ENCODE measurements around the gene PI3.

Gene PI3

GRCh38 chr20:45187693-45188092 lies 13.0 kb downstream of the PI3 start:
- no peak for DNase-seq (ENCODE audit: low spot score)

DNA sequence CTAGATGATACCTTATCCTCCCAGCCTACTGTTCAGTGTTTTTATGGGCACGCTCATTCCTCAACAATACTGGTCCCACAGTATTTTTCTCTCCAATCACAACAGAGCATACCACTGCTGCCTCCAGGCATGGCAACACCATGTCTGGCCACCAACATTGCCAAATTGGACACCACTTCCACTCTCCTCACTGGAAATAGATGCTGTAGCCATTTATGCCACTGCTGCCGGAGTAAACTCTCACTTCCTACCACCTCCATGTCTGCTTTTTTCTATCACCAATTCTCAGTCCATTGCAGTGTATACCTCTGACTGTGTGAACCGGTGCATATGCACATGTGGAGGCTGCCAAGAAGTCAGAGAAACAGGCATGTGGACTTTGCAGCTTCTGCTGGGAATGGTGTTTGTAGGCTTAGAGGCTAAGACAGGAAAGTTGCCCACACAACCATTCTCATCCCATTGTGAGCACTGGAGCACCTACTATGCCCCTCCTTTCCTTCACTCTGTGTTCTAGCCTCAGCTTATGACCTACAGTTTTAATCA lies 14.4 kb downstream of the PI3 start:
- DNase-seq (ENCODE audit: low spot score), result no peak

GRCh38 chr20:45189861-45190260 lies 15.2 kb downstream of the PI3 start:
- DNase-seq (ENCODE audit: low spot score), result no peak

DNA sequence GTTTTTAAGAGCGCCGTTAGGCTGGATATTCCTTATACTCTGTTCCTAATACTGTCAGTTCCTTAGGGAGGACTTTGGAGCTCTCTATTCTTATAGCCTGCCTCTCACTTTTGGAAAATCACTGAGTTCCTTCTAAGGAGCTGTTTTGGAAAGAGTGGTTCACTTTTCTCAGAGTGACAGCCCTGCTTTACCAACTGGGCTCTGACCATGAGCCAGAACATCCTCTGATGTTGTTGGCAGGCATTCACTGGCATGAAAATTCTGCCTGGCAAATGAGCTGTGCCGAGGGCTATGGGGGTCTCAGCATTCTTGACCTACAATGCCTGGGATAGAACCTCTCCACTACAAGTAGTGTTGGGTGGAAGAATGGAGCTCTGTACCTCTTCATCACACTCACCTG lies 17.2 kb downstream of the PI3 start:
- no peak for DNase-seq (ENCODE audit: low spot score)

- no peak for DNase-seq (ENCODE audit: low spot score)
Measured at GRCh38 chr20:45193331-45193730, 18.6 kb downstream of the PI3 start.

GRCh38 chr20:45206725-45207124 lies 32.0 kb downstream of the PI3 start, which contains the start of gene SEMG1:
SEMG1 (plus strand) TSS chr20:45207033; CDS start chr20:45207054, 21 bp downstream.
- no peak for DNase-seq (ENCODE audit: low spot score)

DNA sequence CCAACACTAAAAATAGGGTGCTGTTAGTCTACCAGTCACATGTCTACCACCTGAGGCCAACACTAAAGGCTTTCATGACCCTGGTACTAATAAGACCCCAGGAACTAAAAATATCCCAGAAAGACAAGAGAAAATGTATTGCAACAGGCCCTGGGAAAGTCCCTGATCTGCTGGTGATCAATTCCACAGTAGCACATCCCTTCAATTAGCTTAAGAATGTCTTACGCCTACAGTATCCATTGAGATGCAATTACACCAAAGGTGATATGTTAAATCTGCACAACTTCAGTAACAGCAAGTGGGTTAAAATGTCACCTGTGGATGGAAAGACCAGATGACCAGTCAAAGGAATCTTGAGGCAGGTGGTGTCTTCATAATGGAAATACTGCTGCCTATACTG lies 35.2 kb downstream of the PI3 start:
- DNase-seq (ENCODE audit: low spot score), result no peak

- no peak for DNase-seq (ENCODE audit: low spot score)
Measured at GRCh38 chr20:45211569-45212474, 37.1 kb downstream of the PI3 start.

DNA sequence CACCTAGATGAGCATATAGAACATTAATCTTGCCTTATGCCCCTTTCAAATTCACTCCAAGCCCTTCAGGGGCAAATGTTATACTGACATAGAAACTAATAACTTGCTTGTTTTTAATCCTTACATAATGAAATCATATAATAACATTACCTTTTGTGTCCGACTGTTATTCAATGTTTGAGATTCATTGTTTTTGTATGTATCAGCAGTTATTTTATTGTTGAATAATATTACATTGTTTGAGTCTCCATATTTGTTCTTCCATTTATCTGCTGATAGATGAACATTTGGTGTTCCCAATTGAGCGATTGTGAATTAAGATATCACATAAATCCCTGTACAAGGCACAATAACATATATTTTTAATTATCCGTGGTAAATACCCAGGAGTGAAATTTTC lies 38.1 kb downstream of the PI3 start:
- no peak for DNase-seq (ENCODE audit: low spot score)

DNA sequence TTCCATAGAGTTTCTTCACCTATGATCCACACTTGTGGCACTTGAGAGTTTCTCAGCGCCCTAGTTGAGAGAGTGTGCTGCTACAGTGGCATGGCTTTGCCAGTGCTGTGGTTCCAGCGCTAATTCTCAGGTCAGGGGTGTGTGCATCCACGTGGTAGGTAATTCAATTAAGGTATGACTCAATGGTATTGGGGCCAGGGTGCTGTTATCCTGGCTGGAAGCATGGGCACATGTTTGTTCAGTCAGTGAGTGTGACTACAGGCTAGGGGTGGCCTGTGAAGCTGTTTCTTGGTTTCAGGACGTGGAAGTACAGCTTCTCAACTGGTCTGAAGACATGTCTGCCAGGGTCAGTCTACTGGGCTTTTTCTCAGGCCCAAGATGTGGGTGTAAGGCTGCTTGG lies 43.4 kb downstream of the PI3 start:
- no peak for DNase-seq (ENCODE audit: low spot score)

DNA sequence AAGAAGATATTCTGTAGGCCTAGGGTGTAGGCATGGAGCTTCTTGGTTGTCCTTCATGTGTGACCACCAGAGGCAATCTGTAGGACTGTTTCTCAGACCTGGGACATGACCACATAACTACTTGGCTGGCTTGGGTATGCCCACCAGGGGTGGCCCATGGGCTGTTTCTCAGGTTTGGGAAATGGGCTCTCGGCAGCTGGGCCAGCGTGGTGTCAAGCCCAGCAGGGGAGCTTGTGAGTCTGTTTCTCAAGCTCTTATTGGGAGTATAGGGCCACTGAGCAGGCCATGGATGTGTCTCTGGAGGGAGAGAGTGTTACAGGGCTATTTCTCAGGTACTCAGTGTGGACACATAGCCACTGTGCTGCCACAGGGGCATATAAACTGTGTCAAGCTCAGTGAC lies 43.9 kb downstream of the PI3 start:
- no peak for DNase-seq (ENCODE audit: low spot score)

DNA sequence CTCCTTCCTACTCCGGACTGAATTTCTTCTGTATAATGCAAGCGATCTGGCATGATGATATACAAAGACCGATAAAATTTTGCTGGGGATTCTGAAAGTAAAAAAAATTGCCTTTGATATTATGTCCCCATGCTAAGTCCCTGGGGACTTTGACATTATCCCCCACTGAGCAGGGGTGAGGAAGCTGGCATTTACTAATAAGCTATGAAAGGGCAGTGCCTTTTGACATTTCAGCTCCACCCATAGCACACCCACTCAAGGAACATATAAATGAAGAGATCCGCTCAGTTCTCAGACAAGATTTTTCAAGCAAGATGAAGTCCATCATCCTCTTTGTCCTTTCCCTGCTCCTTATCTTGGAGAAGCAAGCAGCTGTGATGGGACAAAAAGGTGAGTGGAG lies 46.4 kb downstream of the PI3 start, which contains the start of gene SEMG2:
TSS of gene SEMG2 (plus strand) at position 298 of the 400 bp plus-strand sequence. CDS start at position 315, 17 bp downstream.
- DNase-seq (ENCODE audit: low spot score), result no peak

DNA sequence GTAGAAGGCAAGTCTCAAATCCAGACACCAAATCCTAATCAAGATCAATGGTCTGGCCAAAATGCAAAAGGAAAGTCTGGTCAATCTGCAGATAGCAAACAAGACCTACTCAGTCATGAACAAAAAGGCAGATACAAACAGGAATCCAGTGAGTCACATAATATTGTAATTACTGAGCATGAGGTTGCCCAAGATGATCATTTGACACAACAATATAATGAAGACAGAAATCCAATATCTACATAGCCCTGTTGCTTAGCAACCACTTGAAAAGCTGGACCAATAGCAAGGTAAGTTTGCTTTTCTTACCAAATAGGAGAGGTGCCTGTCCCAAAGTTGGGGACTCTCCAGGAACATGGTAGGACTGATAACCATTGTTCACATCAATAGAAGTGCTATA lies 48.4 kb downstream of the PI3 start:
- no peak for DNase-seq (ENCODE audit: low spot score)
